Measurements from ENCODE around the gene PRUNE2.

PRUNE2 gene

GRCh38 chr9:76717176-76717575, 188.7 kb downstream of the PRUNE2 start:
- H3K9me3 ChIP-seq (ENCODE audit: insufficient read depth, low read length, severe bottlenecking): no peaks in the 10 kb centered on the region
- H3K4me2 ChIP-seq (ENCODE audit: insufficient read depth, low read length): no peak overlapping the region
- no peaks in the 10 kb centered on the region for H3K79me2 ChIP-seq (ENCODE audit: insufficient read depth, low read length)
- DNase-seq (no peak), ATAC-seq (ENCODE audit: insufficient read depth, low read depth) (no peak)
- no peaks in the 10 kb centered on the region for H4K20me1 ChIP-seq (ENCODE audit: insufficient read depth, low read length)
- H3K27ac ChIP-seq (ENCODE audit: low read length): no peak overlapping the region
- no peak overlapping the region for H3K4me3 ChIP-seq (ENCODE audit: low read depth in 1 of 2, low read length in 2 of 2)
- no peak overlapping the region for H3K9ac ChIP-seq (ENCODE audit: low read depth, low read length)
- H3K36me3 ChIP-seq (ENCODE audit: insufficient read depth, low read length): no peaks in the 10 kb centered on the region
- no peaks in the 10 kb centered on the region for H3K27me3 ChIP-seq (ENCODE audit: insufficient read depth, low read length, poor library complexity)
- no peak overlapping the region for H2AFZ ChIP-seq (ENCODE audit: low read depth, low read length)
- TF ChIP-seq CTCF (IDR thresholded peaks at IDR 0.05; ENCODE audit: borderline replicate concordance, extremely low read depth, low read length, poor library complexity, severe bottlenecking) (no peak), EZH2 (IDR thresholded peaks at IDR 0.05; ENCODE audit: borderline replicate concordance, low read depth, low read length, severe bottlenecking) (no peak)
- H3K4me1 ChIP-seq (ENCODE audit: insufficient read depth, low read length): no peaks in the 10 kb centered on the region

GRCh38 chr9:76716085-76716672, 189.7 kb downstream of the PRUNE2 start:
- Histone ChIP-seq H3K4me2 (ENCODE audit: insufficient read depth, low read length) (no peak overlapping the region), H3K27ac (ENCODE audit: low read length) (no peak overlapping the region), H4K20me1 (ENCODE audit: insufficient read depth, low read length) (no peaks in the 10 kb centered on the region), H3K4me1 (ENCODE audit: insufficient read depth, low read length) (no peaks in the 10 kb centered on the region), H3K79me2 (ENCODE audit: insufficient read depth, low read length) (no peaks in the 10 kb centered on the region), H3K4me3 (ENCODE audit: low read depth in 1 of 2, low read length in 2 of 2) (no peak overlapping the region), H3K9ac (ENCODE audit: low read depth, low read length) (no peak overlapping the region), H3K9me3 (ENCODE audit: insufficient read depth, low read length, severe bottlenecking) (no peaks in the 10 kb centered on the region), H3K36me3 (ENCODE audit: insufficient read depth, low read length) (no peaks in the 10 kb centered on the region), H3K27me3 (ENCODE audit: insufficient read depth, low read length, poor library complexity) (no peaks in the 10 kb centered on the region), H2AFZ (ENCODE audit: low read depth, low read length) (no peak overlapping the region)
- no peak for TF ChIP-seq EZH2 (IDR thresholded peaks at IDR 0.05; ENCODE audit: borderline replicate concordance, low read depth, low read length, severe bottlenecking)
- no peak for TF ChIP-seq CTCF (IDR thresholded peaks at IDR 0.05; ENCODE audit: borderline replicate concordance, extremely low read depth, low read length, poor library complexity, severe bottlenecking)
- DNase-seq (no peak), ATAC-seq (ENCODE audit: insufficient read depth, low read depth) (no peak)

GRCh38 chr9:76713381-76713780, 192.5 kb downstream of the PRUNE2 start:
- Histone ChIP-seq H3K4me3 (ENCODE audit: low read depth in 1 of 2, low read length in 2 of 2) (no peak overlapping the region), H3K4me1 (ENCODE audit: insufficient read depth, low read length) (no peaks in the 10 kb centered on the region), H3K27me3 (ENCODE audit: insufficient read depth, low read length, poor library complexity) (no peaks in the 10 kb centered on the region), H3K9me3 (ENCODE audit: insufficient read depth, low read length, severe bottlenecking) (no peaks in the 10 kb centered on the region), H4K20me1 (ENCODE audit: insufficient read depth, low read length) (no peaks in the 10 kb centered on the region), H3K27ac (ENCODE audit: low read length) (no peak overlapping the region), H3K36me3 (ENCODE audit: insufficient read depth, low read length) (no peaks in the 10 kb centered on the region), H3K79me2 (ENCODE audit: insufficient read depth, low read length) (no peaks in the 10 kb centered on the region), H2AFZ (ENCODE audit: low read depth, low read length) (no peak overlapping the region), H3K4me2 (ENCODE audit: insufficient read depth, low read length) (no peak overlapping the region), H3K9ac (ENCODE audit: low read depth, low read length) (no peak overlapping the region)
- TF ChIP-seq CTCF (IDR thresholded peaks at IDR 0.05; ENCODE audit: borderline replicate concordance, extremely low read depth, low read length, poor library complexity, severe bottlenecking): no peak
- no peak for TF ChIP-seq EZH2 (IDR thresholded peaks at IDR 0.05; ENCODE audit: borderline replicate concordance, low read depth, low read length, severe bottlenecking)
- ATAC-seq (ENCODE audit: insufficient read depth, low read depth): no peak
- no peak for DNase-seq

GRCh38 chr9:76709020-76709419, 196.9 kb downstream of the PRUNE2 start:
- Histone ChIP-seq H3K27ac (ENCODE audit: low read length) (no peak overlapping the region), H4K20me1 (ENCODE audit: insufficient read depth, low read length) (no peaks in the 10 kb centered on the region), H3K9me3 (ENCODE audit: insufficient read depth, low read length, severe bottlenecking) (no peaks in the 10 kb centered on the region), H3K4me1 (ENCODE audit: insufficient read depth, low read length) (no peaks in the 10 kb centered on the region), H3K4me2 (ENCODE audit: insufficient read depth, low read length) (no peak overlapping the region), H3K9ac (ENCODE audit: low read depth, low read length) (no peak overlapping the region), H2AFZ (ENCODE audit: low read depth, low read length) (no peak overlapping the region), H3K27me3 (ENCODE audit: insufficient read depth, low read length, poor library complexity) (peaks cover 3% of the 10 kb centered on the region), H3K79me2 (ENCODE audit: insufficient read depth, low read length) (no peaks in the 10 kb centered on the region), H3K4me3 (ENCODE audit: low read depth in 1 of 2, low read length in 2 of 2) (no peak overlapping the region), H3K36me3 (ENCODE audit: insufficient read depth, low read length) (no peaks in the 10 kb centered on the region)
- TF ChIP-seq EZH2 (IDR thresholded peaks at IDR 0.05; ENCODE audit: borderline replicate concordance, low read depth, low read length, severe bottlenecking) (no peak), CTCF (IDR thresholded peaks at IDR 0.05; ENCODE audit: borderline replicate concordance, extremely low read depth, low read length, poor library complexity, severe bottlenecking) (no peak)
- ATAC-seq (ENCODE audit: insufficient read depth, low read depth): no peak
- DNase-seq: no peak
